ENCODE measurements around the gene CLIC3.

CLIC3 gene

DNA sequence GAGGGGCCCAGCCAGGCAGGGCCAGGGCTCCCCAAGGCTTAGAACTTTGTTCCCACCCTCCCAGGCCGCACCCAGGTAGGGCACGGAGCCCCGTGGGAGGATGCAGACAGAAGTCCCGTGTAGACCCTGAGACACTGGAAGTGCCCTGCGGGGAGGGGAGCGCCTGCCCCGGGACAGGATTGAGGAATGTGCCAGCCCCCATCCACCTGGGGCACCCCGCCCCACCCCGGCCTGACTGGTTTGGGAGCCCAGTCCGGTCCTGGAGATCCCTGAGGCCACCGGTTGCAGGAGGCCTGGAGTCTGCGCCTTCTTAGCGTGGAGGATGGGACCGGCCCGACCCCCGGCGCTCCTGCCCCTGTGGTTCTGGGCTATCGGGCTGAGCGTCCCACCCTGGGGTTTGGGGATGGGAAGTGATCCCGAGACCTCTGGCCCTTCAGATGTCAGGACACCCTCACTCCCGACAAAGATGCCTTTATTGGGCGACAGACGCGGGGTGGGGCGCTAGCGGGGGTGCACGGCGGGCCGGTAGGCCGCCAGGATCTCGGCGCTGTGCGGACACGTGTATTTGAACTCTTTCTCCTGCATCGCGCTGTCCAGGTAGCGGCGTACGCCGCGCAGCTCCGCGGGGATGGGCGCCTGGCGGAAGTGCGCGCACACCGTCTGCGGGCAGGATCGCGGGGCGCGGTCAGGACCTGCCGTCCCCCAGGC lies 2.0 kb downstream of the CLIC3 start:
- TF ChIP-seq, protein P1, sequence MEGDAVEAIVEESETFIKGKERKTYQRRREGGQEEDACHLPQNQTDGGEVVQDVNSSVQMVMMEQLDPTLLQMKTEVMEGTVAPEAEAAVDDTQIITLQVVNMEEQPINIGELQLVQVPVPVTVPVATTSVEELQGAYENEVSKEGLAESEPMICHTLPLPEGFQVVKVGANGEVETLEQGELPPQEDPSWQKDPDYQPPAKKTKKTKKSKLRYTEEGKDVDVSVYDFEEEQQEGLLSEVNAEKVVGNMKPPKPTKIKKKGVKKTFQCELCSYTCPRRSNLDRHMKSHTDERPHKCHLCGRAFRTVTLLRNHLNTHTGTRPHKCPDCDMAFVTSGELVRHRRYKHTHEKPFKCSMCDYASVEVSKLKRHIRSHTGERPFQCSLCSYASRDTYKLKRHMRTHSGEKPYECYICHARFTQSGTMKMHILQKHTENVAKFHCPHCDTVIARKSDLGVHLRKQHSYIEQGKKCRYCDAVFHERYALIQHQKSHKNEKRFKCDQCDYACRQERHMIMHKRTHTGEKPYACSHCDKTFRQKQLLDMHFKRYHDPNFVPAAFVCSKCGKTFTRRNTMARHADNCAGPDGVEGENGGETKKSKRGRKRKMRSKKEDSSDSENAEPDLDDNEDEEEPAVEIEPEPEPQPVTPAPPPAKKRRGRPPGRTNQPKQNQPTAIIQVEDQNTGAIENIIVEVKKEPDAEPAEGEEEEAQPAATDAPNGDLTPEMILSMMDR (IDR thresholded peaks at IDR 0.05; ENCODE audit: low read depth, low read length) = no peak
- H3K4me3 ChIP-seq (replicated peaks in 1 of 2; ENCODE audit: low read depth in 2 of 2, low read length in 2 of 2) = no peak overlapping the region
- DNase-seq (ENCODE audit: low read depth in 2 of 2) = no peak

GRCh38 chr9:136992819-136993369 lies 3.5 kb downstream of the CLIC3 start:
- peak overlapping the region; percentile 71 to 73 for H3K4me3 ChIP-seq (replicated peaks in 1 of 2; ENCODE audit: low read depth in 2 of 2, low read length in 2 of 2)
- TF ChIP-seq, protein P1 (IDR thresholded peaks at IDR 0.05; ENCODE audit: low read depth, low read length) = no peak
- no peak for DNase-seq (ENCODE audit: low read depth in 2 of 2)

- TF ChIP-seq, protein P1 (IDR thresholded peaks at IDR 0.05; ENCODE audit: low read depth, low read length) = no peak
- peak; percentile 88 to 94 for DNase-seq (ENCODE audit: low read depth in 2 of 2)
- peak within 1 kb of the TSS; percentile 71 to 73 for H3K4me3 ChIP-seq (replicated peaks in 1 of 2; ENCODE audit: low read depth in 2 of 2, low read length in 2 of 2)
Observed at GRCh38 chr9:136991993-136992818, 4.2 kb downstream of the CLIC3 start, which contains the start of gene PAXX. PAXX (plus strand) TSS chr9:136992422; CDS start chr9:136992444, 22 bp downstream.

DNA sequence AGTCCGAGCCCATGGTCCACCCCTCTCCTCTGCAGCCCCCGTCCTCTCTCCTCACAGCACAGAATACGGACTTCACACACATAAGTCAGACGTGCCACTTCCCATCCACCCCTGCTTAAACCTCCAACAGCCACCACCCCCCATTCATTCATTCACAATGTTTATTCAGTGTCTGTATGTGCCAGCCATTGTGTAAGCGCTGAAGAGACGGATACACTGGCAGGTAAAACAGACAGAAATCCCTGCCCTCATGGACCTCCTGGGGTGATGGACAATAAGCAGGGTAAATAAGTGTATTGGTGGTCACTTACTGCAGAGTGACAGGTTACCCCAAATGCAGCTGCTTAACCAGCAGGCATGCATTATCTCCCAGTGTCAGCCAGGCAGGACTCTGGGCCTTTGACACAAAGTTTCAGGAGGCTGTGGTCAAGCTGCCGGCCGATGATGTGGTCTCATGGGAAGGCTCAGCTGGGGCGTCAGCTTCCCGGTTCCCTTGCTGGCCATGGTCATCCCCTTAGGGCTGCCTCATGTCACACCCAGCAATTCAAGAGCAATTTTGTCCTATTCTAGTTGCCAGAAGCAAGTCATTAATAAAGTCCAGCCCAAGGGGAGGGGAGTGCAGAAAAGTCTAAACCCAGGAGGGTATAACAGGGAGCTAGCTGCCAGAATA lies 6.0 kb downstream of the CLIC3 start:
- H3K4me3 ChIP-seq (replicated peaks in 1 of 2; ENCODE audit: low read depth in 2 of 2, low read length in 2 of 2) = no peak overlapping the region
- no peak for DNase-seq (ENCODE audit: low read depth in 2 of 2)
- TF ChIP-seq, protein P1 (IDR thresholded peaks at IDR 0.05; ENCODE audit: low read depth, low read length) = no peak

- TF ChIP-seq, protein P1 (IDR thresholded peaks at IDR 0.05; ENCODE audit: low read depth, low read length) = no peak
- DNase-seq (ENCODE audit: low read depth in 2 of 2) = no peak
- H3K4me3 ChIP-seq (replicated peaks in 1 of 2; ENCODE audit: low read depth in 2 of 2, low read length in 2 of 2) = no peak overlapping the region
Observed at GRCh38 chr9:136988872-136989271, 7.5 kb downstream of the CLIC3 start.

DNA sequence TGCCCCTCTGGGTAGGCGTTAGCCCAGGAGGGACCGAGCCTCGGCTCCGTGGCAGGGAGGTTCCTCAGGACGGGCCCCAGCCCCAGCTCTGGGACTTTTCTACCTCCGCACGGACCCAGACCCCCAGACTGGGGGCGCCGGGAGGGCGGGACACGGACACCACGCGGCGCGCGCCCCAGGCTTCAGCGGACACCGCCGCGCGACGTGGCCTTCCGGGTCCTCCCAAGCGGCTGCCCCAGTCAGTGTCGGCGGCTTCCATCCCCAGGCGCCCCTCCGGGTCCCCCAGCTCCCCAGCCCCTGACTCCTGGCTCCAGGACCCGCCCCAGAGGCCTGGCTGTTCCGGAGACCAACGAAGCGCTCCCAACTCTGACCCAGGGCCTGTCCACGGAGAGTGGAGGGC lies 10.5 kb downstream of the CLIC3 start:
- no peak overlapping the region for H3K4me3 ChIP-seq (replicated peaks in 1 of 2; ENCODE audit: low read depth in 2 of 2, low read length in 2 of 2)
- DNase-seq (ENCODE audit: low read depth in 2 of 2) = no peak
- TF ChIP-seq, protein P1 (IDR thresholded peaks at IDR 0.05; ENCODE audit: low read depth, low read length) = no peak

Data from cardiac fibroblast (primary cell).